GM12892 (cell line): ENCODE data around the gene REXO1.
"Not testable (repeated sequence)": the region's sequence is repeated elsewhere in the genome, so short reads cannot be mapped to it uniquely, and the experiment has no call there.

Source experiments
- POLR2A ChIP-seq: IDR thresholded peaks from 2 replicates; pipeline ENCODE4 v1.6.1; 2011; ENCODE audit warnings: low read depth, low read length, control low read depth
- TAF1 ChIP-seq: IDR thresholded peaks from 2 replicates; pipeline ENCODE4 v1.6.1; 2011; ENCODE audit warnings: low read depth, mild to moderate bottlenecking, control low read depth, low read length, borderline replicate concordance

GRCh38 chr19:1877280-1877660, 29.0 kb upstream of the REXO1 start:
- TF ChIP-seq POLR2A, TAF1: not testable (repeated sequence)
